ENCODE measurements around the gene GRK5.

DNA sequence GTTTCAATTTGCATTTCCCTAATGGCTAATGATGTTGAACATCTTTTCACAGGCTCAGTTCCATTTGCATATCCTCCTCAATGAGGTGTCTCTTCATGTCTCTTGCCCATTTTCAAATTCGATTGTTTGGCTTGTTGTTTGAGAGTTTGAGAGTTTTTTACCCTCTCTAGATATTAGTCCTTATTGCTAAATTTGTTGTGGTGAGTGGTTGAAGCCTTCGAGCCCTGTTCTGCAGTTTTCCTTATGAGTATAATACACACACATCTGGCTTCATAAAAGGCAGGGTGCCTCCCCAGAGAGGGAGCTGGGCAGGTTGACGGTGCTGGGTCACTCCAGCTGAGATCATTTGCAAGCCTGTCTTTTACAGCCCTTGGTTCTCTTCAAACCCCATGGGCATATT lies 270.1 kb downstream of the GRK5 start:
- TF ChIP-seq TAF1 (IDR thresholded peaks at IDR 0.05; ENCODE audit: low read depth, low read length) (no peak), POLR2AphosphoS5 (IDR thresholded peaks at IDR 0.05; ENCODE audit: low read depth, low read length) (no peak)
